H9 (cell line): ENCODE measurements around the gene WHRN. TPM values are rescaled to one million over a fixed set of nuclear protein-coding genes. Genes with fewer than 3 reads are reported as not detected.
A peak's percentile ranks its signal among the peaks of the same experiment; 100 is the strongest.

Source experiments
- DNase-seq: peaks from one replicate; pipeline ENCODE4 v3.0.0-alpha.2; 2017
- H2AFZ ChIP-seq: one replicate; pipeline ENCODE4 v1.6.1; 2013; ENCODE audit warnings: mild to moderate bottlenecking, low read length, control low read depth, moderate library complexity
- H2AK5ac ChIP-seq: 2 replicates; pipeline ENCODE4 v1.6.1; 2013; ENCODE audit warnings: low read length, control low read depth, mixed read lengths; ENCODE audit not compliant: insufficient read length
- H2BK120ac ChIP-seq: one replicate; pipeline ENCODE4 v1.6.1; 2013; ENCODE audit warnings: low read depth, mild to moderate bottlenecking, low read length, control low read depth, inconsistent platforms; ENCODE audit not compliant: poor library complexity, severe bottlenecking
- H2BK12ac ChIP-seq: 2 replicates; pipeline ENCODE4 v1.6.1; 2013; ENCODE audit warnings: low read length, control low read depth, mixed read lengths, low read depth; ENCODE audit not compliant: insufficient read length
- H2BK15ac ChIP-seq: 2 replicates; pipeline ENCODE4 v1.6.1; 2013; ENCODE audit warnings: low read depth, low read length, control low read depth
- H2BK20ac ChIP-seq: one replicate; pipeline ENCODE4 v1.6.1; 2013; ENCODE audit warnings: low read depth, mild to moderate bottlenecking, low read length, control low read depth, inconsistent platforms; ENCODE audit not compliant: poor library complexity, severe bottlenecking
- H2BK5ac ChIP-seq: 2 replicates; pipeline ENCODE4 v1.6.1; 2013; ENCODE audit warnings: low read length, control low read depth, mixed read lengths; ENCODE audit not compliant: insufficient read length
- H3K14ac ChIP-seq: 2 replicates; pipeline ENCODE4 v1.6.1; 2013; ENCODE audit warnings: low read length, control low read depth; ENCODE audit not compliant: insufficient read depth
- H3K18ac ChIP-seq: 2 replicates; pipeline ENCODE4 v1.6.1; 2013; ENCODE audit warnings: low read depth, mild to moderate bottlenecking, mixed read lengths, low read length, control low read depth; ENCODE audit not compliant: insufficient read length
- H3K23ac ChIP-seq: 2 replicates; pipeline ENCODE4 v1.6.1; 2013; ENCODE audit warnings: low read length, control low read depth, mixed read lengths, low read depth; ENCODE audit not compliant: insufficient read length
- H3K23me2 ChIP-seq: 2 replicates; pipeline ENCODE4 v1.6.1; 2013; ENCODE audit warnings: low read depth, mild to moderate bottlenecking, mixed read lengths, low read length, control low read depth; ENCODE audit not compliant: insufficient read length, poor library complexity, severe bottlenecking
- H3K27ac ChIP-seq: 2 replicates; pipeline ENCODE4 v1.5.1; 2013; ENCODE audit warnings: low read length, control low read depth, mixed read lengths, low read depth; ENCODE audit not compliant: insufficient read length
- H3K27me3 ChIP-seq: 2 replicates; pipeline ENCODE4 v1.6.1; 2013; ENCODE audit warnings: low read length, control low read depth, inconsistent platforms; ENCODE audit not compliant: insufficient read depth
- H3K4ac ChIP-seq: 2 replicates; pipeline ENCODE4 v1.6.1; 2013; ENCODE audit warnings: low read depth, mild to moderate bottlenecking, control low read depth, inconsistent platforms, low read length, moderate library complexity
- H3K4me1 ChIP-seq: 2 replicates; pipeline ENCODE4 v1.6.1; 2013; ENCODE audit warnings: low read length, control low read depth, inconsistent platforms; ENCODE audit not compliant: insufficient read depth
- H3K4me2 ChIP-seq: 2 replicates; pipeline ENCODE4 v1.6.1; 2013; ENCODE audit warnings: low read length, control low read depth, mixed read lengths; ENCODE audit not compliant: insufficient read length, insufficient read depth
- H3K56ac ChIP-seq: 2 replicates; pipeline ENCODE4 v1.6.1; 2013; ENCODE audit warnings: low read depth, mild to moderate bottlenecking, mixed read lengths, low read length, control low read depth; ENCODE audit not compliant: insufficient read length
- H3K79me1 ChIP-seq: 2 replicates; pipeline ENCODE4 v1.6.1; 2013; ENCODE audit warnings: low read depth, mild to moderate bottlenecking, moderate library complexity, low read length, control low read depth, inconsistent platforms; ENCODE audit not compliant: insufficient read depth, poor library complexity, severe bottlenecking
- H3K79me2 ChIP-seq: 2 replicates; pipeline ENCODE4 v1.6.1; 2013; ENCODE audit warnings: low read length, control low read depth, inconsistent platforms; ENCODE audit not compliant: insufficient read depth
- H3K9ac ChIP-seq: 2 replicates; pipeline ENCODE4 v1.6.1; 2013; ENCODE audit warnings: low read length, control low read depth, mixed read lengths; ENCODE audit not compliant: insufficient read length; ENCODE audit errors: extremely low read depth
- H3K9me3 ChIP-seq: one replicate; pipeline ENCODE4 v1.6.1; 2013; ENCODE audit warnings: low read depth, low read length, inconsistent platforms; ENCODE audit not compliant: control insufficient read depth
- H3T11ph ChIP-seq: one replicate; pipeline ENCODE4 v1.6.1; 2013; ENCODE audit warnings: mild to moderate bottlenecking, low read length, control low read depth, inconsistent platforms
- H4K20me1 ChIP-seq: one replicate; pipeline ENCODE4 v1.6.1; 2013; ENCODE audit not compliant: control insufficient read depth, insufficient read length, insufficient read depth
- H4K5ac ChIP-seq: 2 replicates; pipeline ENCODE4 v1.6.1; 2013; ENCODE audit warnings: low read depth, mild to moderate bottlenecking, mixed read lengths, low read length, control low read depth; ENCODE audit not compliant: insufficient read length
- H4K8ac ChIP-seq: replicated peaks from 2 replicates; pipeline ENCODE4 v1.6.1; 2013; ENCODE audit warnings: low read length, control low read depth, mixed read lengths, low read depth; ENCODE audit not compliant: insufficient read length
- H4K91ac ChIP-seq: 2 replicates; pipeline ENCODE4 v1.6.1; 2013; ENCODE audit warnings: low read depth, mild to moderate bottlenecking, moderate library complexity, mixed read lengths, low read length, control low read depth; ENCODE audit not compliant: insufficient read length
- H3K27ac Mint-ChIP-seq, 3 experiments: 2 replicates in 2 of 3; 3 replicates in 1 of 3; pipeline ENCODE4 v1.8.0; 2020 to 2021; ENCODE audit warnings: mixed read lengths in 3 of 3, mild to moderate bottlenecking in 1 of 3, moderate library complexity in 1 of 3
- H3K27me3 Mint-ChIP-seq: 2 replicates; pipeline ENCODE4 v1.8.0; 2021; ENCODE audit warnings: low read depth, mild to moderate bottlenecking, moderate library complexity, mixed read lengths
- H3K36me3 Mint-ChIP-seq, 3 experiments: 2 replicates in 2 of 3; 3 replicates in 1 of 3; pipeline ENCODE4 v1.8.0; 2020 to 2021; ENCODE audit warnings: low read depth in 3 of 3, mixed read lengths in 3 of 3; ENCODE audit not compliant: insufficient read depth in 1 of 3
- H3K4me1 Mint-ChIP-seq, 2 experiments: 2 replicates each; pipeline ENCODE4 v1.8.0; 2020; ENCODE audit warnings: mixed read lengths in 2 of 2
- H3K4me3 Mint-ChIP-seq, 2 experiments: 2 replicates in 1 of 2; 3 replicates in 1 of 2; pipeline ENCODE4 v1.8.0; 2020 to 2021; ENCODE audit warnings: mild to moderate bottlenecking in 2 of 2, mixed read lengths in 2 of 2, moderate library complexity in 1 of 2
- H3K9me3 Mint-ChIP-seq, 2 experiments: 2 replicates in 1 of 2; 3 replicates in 1 of 2; pipeline ENCODE4 v1.8.0; 2020; ENCODE audit warnings: mild to moderate bottlenecking in 2 of 2, mixed read lengths in 2 of 2, moderate library complexity in 1 of 2
- CTCF ChIP-seq: fragments of 200-600 bp; sonication (generic); conservative IDR thresholded peaks from 3 replicates; pipeline ENCODE4 v1.8.0; 2021; ENCODE audit warnings: antibody characterized with exemption, mild to moderate bottlenecking
- WGBS: extraction: QIAGEN DNeasy Blood & Tissue Kit; methylation state at CpG from one replicate; pipeline ENCODE4 v1.1.7; 2013; ENCODE audit warnings: missing lambda C conversion rate, low lambda C conversion rate, mixed read lengths; ENCODE audit not compliant: insufficient read length; ENCODE audit errors: extremely low coverage; 5-methylcytosine and 5-hydroxymethylcytosine counted together
- total RNA-seq: library from RNA; stranded (reverse); gene quantifications from 2 replicates; pipeline ENCODE4 v1.2.1, GENCODE V29; 2021

Gene WHRN
- total RNA-seq, 1 experiment from 2014 or later: 2.2 TPM

- Histone ChIP-seq H3K14ac (no peak overlapping the region), H3K27me3 (no peaks in the 10 kb centered on the region), H3T11ph (no peak overlapping the region), H3K18ac (no peak overlapping the region), H2BK15ac (no peak overlapping the region), H2BK12ac (no peak overlapping the region), H3K23me2 (no peaks in the 10 kb centered on the region), H4K20me1 (no peaks in the 10 kb centered on the region), H3K56ac (no peak overlapping the region), H3K79me2 (no peaks in the 10 kb centered on the region; the same call in 1 of the 2 replicates), H2AK5ac (no peak overlapping the region), H3K4ac (no peak overlapping the region), H3K4me1 (peaks cover 3% of the 10 kb centered on the region; the same call in 1 of the 2 replicates), H3K4me2 (no peak overlapping the region), H3K27ac (no peak overlapping the region), H2AFZ (no peak overlapping the region), H3K23ac (no peak overlapping the region), H4K91ac (no peak overlapping the region), H4K8ac (no peak overlapping the region), H2BK20ac (no peak overlapping the region), H4K5ac (no peak overlapping the region), H3K79me1 (no peaks in the 10 kb centered on the region), H3K9ac (no peak overlapping the region), H3K9me3 (no peaks in the 10 kb centered on the region), H2BK120ac (no peak overlapping the region), H2BK5ac (no peak overlapping the region)
- peaks cover 56 to 60% of the 10 kb centered on the region in 2 experiments for H3K4me1 Mint-ChIP-seq
- WGBS: no CpG with 5 or more reads among the region's 7 CpGs
- no peaks in the 10 kb centered on the region for H3K27me3 Mint-ChIP-seq
- H3K9me3 Mint-ChIP-seq: no peaks in the 10 kb centered on the region
- no peak for DNase-seq
- H3K4me3 Mint-ChIP-seq: no peak overlapping the region; a peak in 1 of 5 replicates
- TF ChIP-seq CTCF: no peak
- peaks cover 0 to 16% (median 0%) of the 10 kb centered on the region in 3 experiments; a peak in 4 of 7 replicates for H3K36me3 Mint-ChIP-seq
- peak overlapping the region; percentile 5 to 73 (median 20); a peak in 2 of 7 replicates for H3K27ac Mint-ChIP-seq
These were observed 115.5 kb downstream of the WHRN start for GRCh38 chr9:114389612-114390368.
